H1 (cell line): ENCODE measurements around the gene CCDC63.

Experiments
- ATF3 ChIP-seq: IDR thresholded peaks from 2 replicates; pipeline ENCODE4 v1.6.1; 2011; ENCODE audit warnings: low read depth, mild to moderate bottlenecking, low read length; ENCODE audit not compliant: insufficient read depth
- CHD2 ChIP-seq: IDR thresholded peaks from 2 replicates; pipeline ENCODE4 v1.6.1; 2012; ENCODE audit warnings: low read length, improper control_type of control experiment
- CHD7 ChIP-seq: fragments of 300-600 bp; sonication (generic); IDR thresholded peaks from 2 replicates; pipeline ENCODE4 v1.7.1; 2012; ENCODE audit warnings: low read length, moderate library complexity, mild to moderate bottlenecking, inconsistent platforms; ENCODE audit not compliant: insufficient replicate concordance
- CTCF ChIP-seq, 3 experiments: IDR thresholded peaks; 1 replicate in 2 of 3; 2 replicates in 1 of 3; pipeline versions ENCODE4 v1.5.1 to v1.6.1; 2011; ENCODE audit warnings: low read length in 3 of 3, mild to moderate bottlenecking in 3 of 3, inconsistent platforms in 2 of 3, low read depth in 1 of 3, moderate library complexity in 1 of 3; ENCODE audit not compliant: insufficient read depth in 1 of 3; ENCODE audit errors: control extremely low read depth in 1 of 3
- EZH2 ChIP-seq: fragments of 200-600 bp; sonication (generic); IDR thresholded peaks from 2 replicates; pipeline ENCODE4 v1.7.1; 2012; ENCODE audit warnings: low read depth, mild to moderate bottlenecking, moderate library complexity, low read length, inconsistent platforms; ENCODE audit not compliant: severe bottlenecking
- GTF2F1 ChIP-seq: IDR thresholded peaks from 2 replicates; pipeline ENCODE4 v1.6.1; 2012; ENCODE audit warnings: low read depth, low read length, improper control_type of control experiment, borderline replicate concordance
- KDM1A ChIP-seq: fragments of 200-600, 300-600 bp; sonication (generic); IDR thresholded peaks from 2 replicates; pipeline ENCODE4 v1.7.1; 2016; ENCODE audit warnings: mild to moderate bottlenecking, low read length, borderline replicate concordance
- MAX ChIP-seq: IDR thresholded peaks from 2 replicates; pipeline ENCODE4 v1.6.1; 2012; ENCODE audit warnings: inconsistent platforms
- POLR2A ChIP-seq, 2 experiments: IDR thresholded peaks; 1 replicate in 1 of 2; 2 replicates in 1 of 2; pipeline ENCODE4 v1.6.1; 2011; ENCODE audit warnings: low read depth in 2 of 2, low read length in 2 of 2, mild to moderate bottlenecking in 2 of 2; ENCODE audit errors: control extremely low read depth in 1 of 2
- POLR2AphosphoS5 ChIP-seq: IDR thresholded peaks from 2 replicates; pipeline ENCODE4 v1.6.1; 2011; ENCODE audit warnings: low read depth, low read length
- RAD21 ChIP-seq, 2 experiments: IDR thresholded peaks in 1 of 2; conservative IDR thresholded peaks in 1 of 2; 2 replicates each; pipeline ENCODE4 v1.6.1; 2011; ENCODE audit warnings: low read depth in 2 of 2, low read length in 2 of 2, improper control_type of control experiment in 1 of 2, inconsistent platforms in 1 of 2, mild to moderate bottlenecking in 1 of 2, moderate library complexity in 1 of 2
- RFX5 ChIP-seq: IDR thresholded peaks from 2 replicates; pipeline ENCODE4 v1.6.1; 2011; ENCODE audit warnings: low read depth, low read length, improper control_type of control experiment, borderline replicate concordance
- SP1 ChIP-seq: IDR thresholded peaks from 2 replicates; pipeline ENCODE4 v1.6.1; 2011; ENCODE audit warnings: low read depth, low read length
- TAF1 ChIP-seq: IDR thresholded peaks from 2 replicates; pipeline ENCODE4 v1.6.1; 2011; ENCODE audit warnings: mild to moderate bottlenecking, low read depth, low read length

GRCh38 chr12:110917961-110918360 lies 71.2 kb downstream of the CCDC63 start:
- TF ChIP-seq POLR2AphosphoS5 (no peak), CHD2 (no peak), POLR2A (IDR thresholded peaks at IDR 0.05; ENCODE audit: control extremely low read depth in 1 of 2, low read depth in 2 of 2, low read length in 2 of 2) (no peak), SP1 (no peak), CTCF (IDR thresholded peaks at IDR 0.05; ENCODE audit: control extremely low read depth in 1 of 3, insufficient read depth in 1 of 3, low read depth in 1 of 3, low read length in 3 of 3) (no peak), ATF3 (no peak), CHD7 (no peak), GTF2F1 (no peak), KDM1A (no peak), EZH2 (no peak), RAD21 (IDR thresholded peaks at IDR 0.05 in 1 of 2, conservative IDR thresholded peaks at IDR 0.05 in 1 of 2; ENCODE audit: low read depth in 2 of 2, low read length in 2 of 2) (no peak), RFX5 (no peak), MAX (no peak), TAF1 (no peak)
